CD4-positive, alpha-beta T cell treated with Interleukin-1 beta for 1 hour (primary cell): Measurements from ENCODE around the gene RBM3.

Experiments
- DNase-seq, 2 donors: peaks; one replicate each; pipeline ENCODE4 v3.0.0-alpha.2; 2020 to 2022

RBM3 gene

GRCh38 chrX:48626401-48627298 lies 52.4 kb downstream of the RBM3 start:
- no peak for DNase-seq
